Ramos (cell line): ENCODE results near the gene SLC3A2.

ENCODE experiments used
- in situ Hi-C: fragments of 300-500 bp; cut with MboI; formaldehyde crosslinking; loops from one replicate; pipeline ENCODE4 v1.14.3; 2022; ENCODE audit warnings: low sequenced_read_pairs; ENCODE audit not compliant: unreplicated experiment

Gene SLC3A2

DNA sequence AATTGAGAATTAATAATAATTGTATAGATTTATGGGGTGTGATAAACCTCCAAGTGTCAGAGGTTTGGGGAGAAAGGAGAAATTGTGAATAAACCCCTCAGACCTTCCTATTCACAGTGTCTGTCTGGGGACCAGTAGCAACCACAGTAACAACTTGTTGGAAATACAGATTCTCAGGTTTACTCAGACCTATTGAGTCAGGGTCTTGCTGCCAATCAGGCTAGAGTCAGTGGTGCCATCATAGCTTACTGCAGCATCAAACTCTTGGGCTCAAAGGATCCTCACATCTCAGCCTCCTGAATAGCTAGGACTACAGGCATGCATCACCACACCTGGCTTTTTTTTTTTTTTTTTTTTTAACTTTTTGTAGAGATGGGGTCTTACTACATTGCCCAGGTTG lies 17.3 kb downstream of the SLC3A2 start:
- in situ Hi-C loops: loop anchor here (25.0 kb wide), 1 partner anchor 486 kb away; the partner anchor contains the start of gene SCGB1A1

DNA sequence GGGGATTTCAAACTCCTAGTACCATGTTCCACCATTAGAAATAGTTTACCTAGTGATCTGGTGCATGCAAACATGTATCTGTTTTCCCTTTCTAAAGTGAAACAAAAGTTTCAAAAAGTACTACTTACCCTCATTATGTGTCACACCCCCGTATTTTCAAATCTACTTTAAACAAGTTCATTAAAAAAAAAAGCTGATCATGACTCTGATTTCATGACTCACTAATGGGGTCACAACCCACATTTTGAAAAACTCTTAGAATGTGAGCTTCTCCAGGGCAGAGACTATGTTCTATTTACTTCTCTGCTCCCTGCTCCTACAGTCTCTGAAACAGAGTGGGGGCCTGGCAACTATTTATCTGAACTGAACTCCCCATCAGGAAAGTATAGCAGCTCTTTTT lies 22.2 kb downstream of the SLC3A2 start:
- in situ Hi-C loops: loop anchor here (10.0 kb wide), 1 partner anchor 312 kb away; no protein-coding TSS in a partner anchor

DNA sequence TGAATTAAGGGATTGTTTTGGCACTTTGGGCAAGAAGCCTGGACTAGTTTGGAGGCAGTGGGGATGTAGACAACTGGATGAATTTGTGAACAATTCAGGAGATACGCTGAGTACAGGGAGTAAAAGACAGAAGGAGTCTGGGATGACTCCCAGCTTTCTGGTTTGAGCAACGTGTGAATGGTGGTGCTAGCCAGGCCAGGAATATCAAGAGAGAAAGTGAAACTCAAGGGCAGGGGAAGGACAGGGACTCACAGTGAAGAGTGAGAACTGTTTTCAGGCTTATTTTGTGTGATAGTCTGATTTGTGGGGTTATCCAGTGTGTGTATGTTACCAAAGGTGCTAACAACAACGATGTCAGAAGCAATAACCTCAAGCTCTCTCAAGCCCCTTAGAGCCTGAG lies 24.6 kb downstream of the SLC3A2 start:
- in situ Hi-C loops: loop anchor here (5.0 to 10.0 kb wide), 2 partner anchors 117 to 310 kb away; no protein-coding TSS in a partner anchor

DNA sequence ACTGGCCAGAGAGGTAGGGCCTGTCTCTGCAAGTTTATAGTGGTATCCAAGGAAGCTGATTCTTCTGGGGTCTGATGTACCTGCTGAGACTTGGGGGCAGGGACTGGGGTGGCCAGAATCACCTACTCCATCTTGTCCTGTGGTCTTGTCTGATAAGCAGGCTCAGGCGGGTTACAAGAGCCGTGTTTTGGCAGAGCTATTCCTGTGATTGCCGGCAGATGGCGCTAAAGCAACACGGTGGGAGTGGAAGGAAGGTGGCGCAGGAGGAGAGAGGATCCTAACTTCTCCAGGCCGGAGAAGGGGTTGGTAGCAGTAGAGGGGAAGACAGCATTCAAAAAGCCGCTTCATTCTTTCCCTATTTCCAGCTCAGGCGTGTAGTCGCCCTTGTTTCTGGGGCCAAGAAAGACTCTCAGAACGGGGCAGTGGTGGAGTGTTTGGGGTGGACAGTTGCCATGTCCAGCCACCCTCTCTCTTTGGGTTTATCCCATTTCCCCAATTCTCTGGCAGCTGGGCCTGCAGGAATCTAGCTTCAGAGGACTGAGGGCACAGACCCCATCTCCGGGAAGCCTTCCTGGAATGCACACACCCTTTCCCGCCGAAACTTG lies 25.3 kb downstream of the SLC3A2 start:
- in situ Hi-C loops: loop anchor here (5.0 to 10.0 kb wide), 2 partner anchors 116 to 309 kb away; no protein-coding TSS in a partner anchor

DNA sequence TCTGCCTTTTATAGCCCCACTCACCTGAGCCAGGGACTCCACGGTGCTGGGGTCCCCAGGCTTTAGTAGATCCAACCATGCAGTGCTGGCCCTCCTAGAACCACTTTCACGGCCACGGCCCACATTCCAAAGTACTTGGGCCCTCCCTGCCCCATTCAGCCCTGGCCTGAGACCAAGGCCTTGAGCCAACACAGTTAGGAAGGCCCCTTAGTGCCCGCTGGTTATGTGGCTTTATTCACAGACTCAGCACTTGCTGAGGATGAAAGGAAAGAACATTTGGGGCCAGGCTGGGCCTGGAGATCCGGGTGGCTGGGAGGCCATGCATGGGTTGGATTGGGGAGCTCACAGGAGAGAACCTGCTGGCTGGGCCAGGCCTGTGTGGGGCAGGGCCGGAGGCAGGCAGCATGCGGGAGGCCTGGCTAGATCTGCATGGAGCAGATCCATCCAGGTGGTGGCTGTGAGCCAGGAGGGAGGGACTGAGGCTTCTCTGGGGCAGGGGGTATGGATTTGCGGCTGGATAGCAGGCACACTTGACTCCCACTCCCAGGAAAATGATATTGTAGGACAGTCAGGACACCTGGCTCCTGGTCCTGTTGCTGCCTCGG lies 27.9 kb downstream of the SLC3A2 start:
- in situ Hi-C loops: loop anchor here (5.0 to 10.0 kb wide), 2 partner anchors 114 to 306 kb away; no protein-coding TSS in a partner anchor

DNA sequence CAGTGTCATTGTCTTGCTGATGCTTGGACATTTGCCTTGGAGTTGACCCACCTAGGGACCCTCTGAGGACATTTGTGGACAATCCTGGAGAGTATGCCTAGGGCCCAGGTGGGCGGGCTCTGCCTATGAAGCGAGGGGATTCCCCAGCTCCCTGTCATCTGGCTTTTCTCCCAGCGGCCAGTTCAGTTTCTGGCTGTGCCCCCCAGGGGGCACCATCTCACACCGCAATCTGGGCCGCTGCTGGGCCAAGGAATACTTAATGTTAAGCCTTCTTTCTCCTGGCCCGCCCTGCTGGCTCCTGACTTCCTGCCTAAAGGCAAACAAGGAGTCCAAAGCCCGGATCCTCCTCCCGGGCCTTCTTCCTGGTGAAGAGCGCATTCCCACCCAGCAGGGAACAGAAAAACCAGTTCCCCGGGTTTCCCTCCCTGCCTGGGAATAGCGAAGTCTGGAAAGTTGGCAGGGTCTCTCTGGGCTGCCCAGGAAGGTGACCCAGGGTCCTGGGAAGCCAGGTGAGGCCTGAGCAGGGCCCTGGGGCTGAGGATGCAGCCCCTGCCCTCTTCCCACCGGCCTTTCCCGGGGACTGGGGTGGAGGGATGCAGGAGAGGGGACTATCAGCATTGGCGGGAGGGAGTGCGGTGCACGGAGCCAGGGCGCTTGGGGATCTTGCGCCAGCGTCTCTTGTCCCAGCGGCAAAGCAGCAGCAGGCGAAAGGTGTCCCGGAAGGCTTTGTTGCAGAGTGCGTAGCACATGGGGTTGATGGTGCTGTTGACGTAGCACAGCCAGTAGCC lies 28.6 kb downstream of the SLC3A2 start:
- in situ Hi-C loops: loop anchor here (5.0 to 10.0 kb wide), 2 partner anchors 113 to 306 kb away; no protein-coding TSS in a partner anchor

DNA sequence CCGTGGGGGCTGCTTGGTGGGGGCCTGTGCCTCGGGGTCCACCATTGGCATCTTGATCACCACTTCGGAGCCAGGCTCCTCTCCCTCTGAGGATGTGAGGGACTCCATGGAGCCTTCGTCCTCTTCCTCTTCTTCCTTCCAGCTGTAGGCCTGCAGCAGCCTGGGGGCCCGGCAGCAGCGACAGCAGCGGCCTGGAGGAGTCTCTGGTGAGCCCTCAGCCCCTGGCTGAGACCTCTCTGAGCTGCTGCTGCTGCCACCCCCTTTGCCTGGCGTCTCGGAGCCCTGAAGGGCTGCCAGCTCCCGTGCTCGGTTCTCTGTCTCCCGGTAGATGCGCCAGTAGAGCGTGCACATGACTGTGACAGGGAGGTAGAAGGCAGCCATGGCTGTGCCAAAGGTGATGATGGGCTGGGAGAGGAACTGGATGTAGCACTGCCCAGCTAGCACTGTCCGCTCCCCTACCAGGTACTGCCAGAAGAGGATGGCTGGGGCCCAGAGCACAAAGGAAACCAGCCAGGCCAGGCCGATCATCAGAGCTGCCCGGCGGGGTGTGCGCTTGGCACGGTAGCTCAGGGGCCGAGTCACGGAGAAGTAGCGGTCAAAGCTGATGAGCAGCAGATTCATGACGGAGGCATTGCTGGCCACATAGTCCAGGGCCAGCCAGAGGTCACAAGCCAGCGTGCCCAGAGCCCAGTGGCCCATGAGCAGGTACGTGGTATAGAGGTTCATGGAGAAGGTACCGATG lies 29.6 kb downstream of the SLC3A2 start:
- in situ Hi-C loops: no loop called here

DNA sequence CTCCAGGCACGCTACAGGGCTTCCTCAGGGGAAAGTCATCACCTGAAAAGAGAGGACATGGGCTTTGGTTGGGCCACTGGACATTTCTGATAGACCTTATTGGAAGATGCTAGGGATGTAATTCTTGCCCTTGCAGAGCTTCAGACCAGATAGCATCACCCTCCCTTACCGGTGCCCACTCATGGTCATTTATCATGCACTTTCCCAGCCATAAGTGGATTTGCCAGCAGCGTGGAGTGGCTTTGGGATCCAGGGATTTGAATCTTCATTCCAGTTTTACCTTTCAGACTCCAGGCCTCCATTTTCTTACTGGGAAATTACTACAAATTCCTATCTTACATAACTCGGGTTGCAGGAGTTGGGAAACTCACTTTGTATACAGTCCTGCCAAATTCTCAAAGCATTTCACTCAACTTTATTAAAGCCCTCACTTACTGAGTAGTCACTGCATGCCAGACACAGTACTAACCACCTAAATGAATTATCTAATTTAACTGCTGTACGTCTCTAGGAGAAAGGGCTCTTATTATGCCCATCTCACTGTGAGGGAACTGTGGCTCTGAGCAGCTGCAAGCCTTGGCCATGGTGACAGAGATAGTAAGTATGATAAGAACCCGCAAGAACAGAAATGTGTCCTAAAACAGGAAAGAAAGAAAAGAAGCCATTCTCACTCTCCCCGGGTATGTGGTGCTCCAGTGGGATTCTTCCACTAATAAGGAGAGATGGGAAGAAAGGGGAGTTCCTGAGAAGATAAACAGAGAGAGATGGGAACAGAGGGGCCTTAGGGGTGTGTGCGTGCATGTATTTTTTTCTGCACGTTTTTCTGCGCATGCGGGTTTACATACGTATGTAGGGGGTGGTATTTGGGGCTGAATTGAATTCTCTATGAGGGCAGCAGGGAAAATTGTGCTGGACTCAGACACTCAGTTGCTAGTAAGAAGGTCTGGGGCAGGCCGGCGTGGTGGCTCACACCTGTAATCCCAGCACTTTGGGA lies 30.7 kb downstream of the SLC3A2 start:
- in situ Hi-C loops: no loop called here

DNA sequence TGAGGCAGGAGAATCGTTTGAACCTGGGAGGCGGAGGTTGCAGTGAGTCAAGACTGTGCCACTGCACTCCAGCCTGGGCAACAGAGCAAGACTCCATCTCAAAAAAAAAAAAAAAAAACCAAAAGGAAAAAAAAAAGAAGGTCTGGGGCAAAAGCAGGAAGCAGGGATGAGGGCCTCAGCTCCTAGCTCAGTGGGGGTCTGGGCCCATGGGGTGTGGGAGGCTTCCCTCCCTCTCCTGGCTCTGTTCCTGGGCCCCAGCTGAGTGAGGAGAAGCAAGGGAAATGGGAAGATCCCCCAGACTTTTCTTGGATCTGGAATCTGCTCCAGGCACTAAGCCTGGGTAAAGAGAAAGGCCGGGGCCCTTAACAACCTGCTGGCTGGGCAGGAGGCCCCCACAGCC lies 31.6 kb downstream of the SLC3A2 start:
- in situ Hi-C loops: no loop called here

DNA sequence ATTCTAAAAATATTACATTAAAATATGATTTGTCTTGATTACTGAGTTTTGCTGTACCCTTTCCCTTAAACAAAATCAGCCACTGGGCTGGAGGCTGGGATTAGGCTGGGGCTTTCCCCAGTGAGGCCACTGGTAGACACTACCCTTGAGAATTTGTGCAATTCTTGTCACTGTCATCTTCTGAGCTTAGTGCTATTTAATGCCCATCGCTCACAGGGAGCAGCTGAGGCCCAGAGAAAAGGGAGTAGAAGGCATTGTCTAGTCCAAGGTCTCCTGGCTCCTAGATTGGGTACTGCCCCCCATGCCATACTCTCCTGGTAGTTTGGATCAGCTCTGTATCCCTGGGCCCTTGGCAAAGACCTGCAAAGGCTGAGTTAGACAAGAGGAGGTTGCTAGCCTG lies 33.7 kb downstream of the SLC3A2 start:
- in situ Hi-C loops: no loop called here

DNA sequence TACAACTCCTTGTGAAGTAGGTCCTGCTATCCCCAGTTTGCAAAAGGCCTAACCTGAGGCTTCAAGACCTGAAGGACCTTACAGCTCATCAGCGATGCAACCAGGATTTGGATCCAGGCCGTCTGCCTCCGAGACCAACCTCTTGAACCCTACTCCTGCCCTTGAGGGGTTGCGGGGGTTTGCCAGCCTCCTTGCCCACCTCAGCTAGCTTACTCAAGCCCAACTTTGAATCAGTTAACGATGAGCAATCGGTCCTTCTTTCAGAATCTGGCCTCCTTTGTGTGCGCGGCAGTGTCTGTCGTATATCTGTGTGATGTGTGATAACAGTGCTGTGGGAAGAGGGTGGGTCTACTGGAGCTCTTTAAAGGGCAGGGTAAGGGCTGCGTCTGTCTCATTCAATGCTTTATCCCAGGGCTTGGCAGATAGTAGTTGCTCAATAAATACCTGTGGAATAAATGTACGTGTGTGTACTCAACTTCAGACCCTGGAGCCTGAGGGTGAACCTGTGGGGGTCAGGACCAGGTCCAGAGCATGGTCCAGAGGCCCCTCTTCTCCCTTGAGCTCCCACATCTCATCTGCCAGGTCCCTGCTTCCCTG lies 37.3 kb downstream of the SLC3A2 start:
- in situ Hi-C loops: no loop called here

DNA sequence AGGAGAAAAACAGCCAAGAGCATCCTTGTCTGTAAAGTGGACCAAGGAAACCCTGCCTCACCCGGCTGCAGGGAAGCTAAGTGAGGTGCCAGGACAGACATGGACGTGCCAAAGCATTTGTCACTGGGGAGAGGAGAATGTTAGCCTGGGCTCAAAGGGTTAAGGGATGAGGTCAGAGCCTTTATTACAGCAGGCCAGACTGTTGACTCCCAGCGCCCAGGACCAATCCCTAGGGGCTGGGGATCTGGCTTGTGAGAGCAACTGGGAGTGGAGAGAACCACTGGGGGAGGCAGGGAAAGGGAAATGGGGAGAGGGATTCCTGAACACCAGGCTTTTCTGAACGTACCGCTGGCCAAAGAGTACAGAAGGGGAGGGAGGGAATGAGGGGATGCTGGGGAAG lies 37.8 kb downstream of the SLC3A2 start:
- in situ Hi-C loops: no loop called here

DNA sequence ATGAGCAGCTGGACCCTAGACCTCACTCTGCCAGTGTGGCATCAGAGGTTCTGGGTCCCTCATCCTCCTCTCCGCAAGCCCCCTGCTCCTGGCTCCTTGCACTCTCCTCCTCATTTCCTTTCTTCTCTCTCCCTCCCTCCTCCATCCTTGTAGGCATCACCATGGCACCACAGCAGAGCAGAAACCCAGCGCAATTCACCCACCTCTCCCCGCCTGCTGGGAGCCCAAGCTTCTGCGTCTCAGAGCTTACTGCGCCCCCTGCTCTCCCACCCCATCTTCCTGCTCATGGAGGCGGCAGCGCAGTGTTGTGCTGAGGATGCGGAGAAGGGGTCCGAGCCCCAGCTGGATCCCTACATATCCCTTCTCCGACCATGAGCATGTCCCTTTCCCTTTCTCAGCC lies 38.8 kb downstream of the SLC3A2 start:
- in situ Hi-C loops: no loop called here

DNA sequence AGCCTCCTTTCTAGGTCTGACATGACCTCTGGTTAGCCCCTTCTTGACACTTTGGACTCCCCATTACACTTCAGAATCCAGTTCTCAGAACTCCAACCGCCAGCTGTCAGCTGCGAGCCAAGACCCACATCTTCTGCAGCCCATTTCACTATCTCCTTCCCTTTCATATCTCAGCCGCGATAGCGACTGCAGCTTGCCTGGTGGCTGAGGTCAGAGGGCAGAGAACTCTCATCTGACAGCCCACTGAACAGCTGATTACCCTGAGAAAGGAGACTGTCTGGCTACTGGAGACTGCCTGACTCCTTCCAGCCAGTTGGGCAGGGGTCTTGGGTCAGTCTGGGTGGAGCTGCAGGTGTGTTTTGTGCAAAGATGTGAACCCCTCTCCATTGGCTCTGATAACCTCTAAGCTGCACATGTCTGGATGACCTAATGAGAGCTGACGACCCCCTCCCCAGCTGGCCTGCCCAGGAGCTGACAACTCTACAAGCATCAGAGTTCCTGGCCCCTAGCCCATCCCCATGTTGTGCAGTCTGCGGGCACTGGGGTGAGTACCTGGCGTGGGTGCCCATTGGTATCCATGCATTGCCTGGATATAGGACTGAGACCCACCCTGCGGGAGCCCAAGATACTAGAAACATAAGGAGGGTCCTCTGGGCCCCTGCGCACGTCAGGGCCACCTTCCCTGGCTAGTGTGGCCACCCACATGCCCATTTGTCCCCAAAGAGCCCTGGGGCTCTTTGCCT lies 39.4 kb downstream of the SLC3A2 start:
- in situ Hi-C loops: no loop called here

DNA sequence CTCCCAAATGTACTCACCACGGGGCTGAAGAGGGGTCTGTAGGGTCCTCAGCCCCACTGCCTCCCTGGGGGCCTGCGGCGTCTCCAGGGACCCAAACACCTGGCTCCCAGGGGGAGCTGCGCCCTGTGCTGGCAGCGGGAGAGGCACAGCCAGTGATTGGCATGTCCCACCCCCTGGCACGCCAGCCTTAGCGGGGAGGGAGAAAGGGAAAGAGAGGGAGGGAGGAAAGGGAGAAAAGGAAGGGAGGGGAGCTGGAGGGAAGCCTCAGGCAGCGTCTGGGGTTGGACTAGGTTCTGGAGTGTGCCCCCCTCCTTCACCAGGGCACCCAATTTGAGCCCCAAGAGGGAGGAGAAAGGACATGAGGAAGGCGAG lies 40.5 kb downstream of the SLC3A2 start, which contains the start of gene CHRM1:
CHRM1 (minus strand) TSS at position 163 of the 372 bp plus-strand sequence. CDS start 10,263 bp downstream, outside the sequence.
- in situ Hi-C loops: no loop called here

DNA sequence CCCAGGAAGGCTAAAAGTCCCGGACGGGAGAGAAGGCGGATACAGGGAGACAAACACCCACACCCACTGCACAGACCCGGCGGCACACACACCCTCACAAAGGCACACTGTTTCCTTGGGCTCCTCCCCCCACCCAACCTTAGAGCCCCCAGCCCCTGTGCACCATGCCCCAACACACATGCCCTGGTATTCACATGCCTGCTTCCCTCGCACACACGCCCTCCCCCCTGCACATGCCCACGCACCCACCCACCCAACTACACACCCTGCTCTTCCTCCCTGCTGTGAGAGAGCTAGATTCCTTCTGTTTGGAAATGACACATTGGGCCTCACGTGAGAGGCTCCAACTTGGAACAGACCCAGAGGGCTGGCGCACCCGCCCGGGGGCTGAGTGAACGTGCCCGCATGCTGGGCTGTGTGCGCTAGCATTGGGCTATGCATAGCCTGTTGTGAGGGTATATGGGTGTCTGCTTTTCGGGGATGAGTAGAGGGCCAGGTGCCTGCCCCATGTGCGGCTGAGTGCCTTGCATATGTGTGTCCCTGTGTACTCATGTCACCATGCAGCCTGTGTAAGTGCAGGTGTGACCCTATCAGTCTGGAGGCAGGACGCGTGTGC lies 41.0 kb downstream of the SLC3A2 start:
- in situ Hi-C loops: no loop called here

DNA sequence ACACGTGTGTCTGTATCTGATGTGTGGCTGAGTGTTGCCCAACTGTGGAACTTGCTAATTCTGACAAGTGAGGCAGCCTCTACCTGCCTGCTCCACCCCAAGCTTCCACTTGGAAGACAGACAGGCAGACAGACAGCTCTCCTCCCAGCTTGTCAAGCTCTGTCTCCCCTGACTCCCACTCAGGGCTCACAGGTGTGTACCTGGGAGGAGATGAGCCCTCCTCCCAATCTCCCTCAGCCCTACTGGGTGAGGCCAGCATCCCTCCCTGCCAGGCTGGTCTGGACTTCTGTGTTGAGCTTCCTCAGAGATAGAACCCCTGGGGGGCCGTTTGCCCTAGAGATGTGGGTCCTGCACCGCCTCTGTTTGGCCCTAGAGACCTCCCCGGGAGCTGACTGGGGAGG lies 41.5 kb downstream of the SLC3A2 start:
- in situ Hi-C loops: no loop called here
